Measurements from ENCODE around the gene SPOCD1.

Gene SPOCD1

DNA sequence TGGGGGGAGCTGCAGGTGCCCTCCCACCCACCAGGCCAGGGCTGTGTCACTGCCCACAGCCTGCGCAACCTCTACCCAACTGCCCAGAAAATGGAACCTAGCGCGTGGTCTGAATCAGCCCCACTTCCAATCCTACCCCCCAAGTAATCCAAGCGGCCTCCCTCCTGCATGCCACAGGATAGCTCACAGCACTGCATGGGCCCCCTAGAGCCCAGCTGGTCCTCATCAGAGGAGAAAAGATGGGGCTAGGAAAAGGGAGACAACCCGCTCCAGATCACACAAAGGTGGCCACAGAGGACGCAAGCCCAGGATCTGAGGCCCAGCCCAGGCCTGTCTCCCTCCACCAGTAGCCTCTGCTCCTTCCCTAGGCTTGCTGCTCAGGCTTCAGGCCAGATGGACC, 57.8 kb downstream of the SPOCD1 start:
- TF ChIP-seq POLR2AphosphoS5 (IDR thresholded peaks at IDR 0.05; ENCODE audit: low read depth): no peak
- TF ChIP-seq, protein P1, sequence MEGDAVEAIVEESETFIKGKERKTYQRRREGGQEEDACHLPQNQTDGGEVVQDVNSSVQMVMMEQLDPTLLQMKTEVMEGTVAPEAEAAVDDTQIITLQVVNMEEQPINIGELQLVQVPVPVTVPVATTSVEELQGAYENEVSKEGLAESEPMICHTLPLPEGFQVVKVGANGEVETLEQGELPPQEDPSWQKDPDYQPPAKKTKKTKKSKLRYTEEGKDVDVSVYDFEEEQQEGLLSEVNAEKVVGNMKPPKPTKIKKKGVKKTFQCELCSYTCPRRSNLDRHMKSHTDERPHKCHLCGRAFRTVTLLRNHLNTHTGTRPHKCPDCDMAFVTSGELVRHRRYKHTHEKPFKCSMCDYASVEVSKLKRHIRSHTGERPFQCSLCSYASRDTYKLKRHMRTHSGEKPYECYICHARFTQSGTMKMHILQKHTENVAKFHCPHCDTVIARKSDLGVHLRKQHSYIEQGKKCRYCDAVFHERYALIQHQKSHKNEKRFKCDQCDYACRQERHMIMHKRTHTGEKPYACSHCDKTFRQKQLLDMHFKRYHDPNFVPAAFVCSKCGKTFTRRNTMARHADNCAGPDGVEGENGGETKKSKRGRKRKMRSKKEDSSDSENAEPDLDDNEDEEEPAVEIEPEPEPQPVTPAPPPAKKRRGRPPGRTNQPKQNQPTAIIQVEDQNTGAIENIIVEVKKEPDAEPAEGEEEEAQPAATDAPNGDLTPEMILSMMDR (IDR thresholded peaks at IDR 0.05; ENCODE audit: insufficient read depth, low read length): no peak
- H3K27me3 ChIP-seq (ENCODE audit: insufficient read depth, poor library complexity, severe bottlenecking): peaks cover 37% of the 10 kb centered on the region
- DNase-seq (ENCODE audit: low read depth in 1 of 2, low spot score in 1 of 2): no peak
- H3K4me3 ChIP-seq (replicated peaks; ENCODE audit: insufficient read depth, low read length): no peak overlapping the region
- no peak overlapping the region for H3K27ac ChIP-seq (replicated peaks)

DNA sequence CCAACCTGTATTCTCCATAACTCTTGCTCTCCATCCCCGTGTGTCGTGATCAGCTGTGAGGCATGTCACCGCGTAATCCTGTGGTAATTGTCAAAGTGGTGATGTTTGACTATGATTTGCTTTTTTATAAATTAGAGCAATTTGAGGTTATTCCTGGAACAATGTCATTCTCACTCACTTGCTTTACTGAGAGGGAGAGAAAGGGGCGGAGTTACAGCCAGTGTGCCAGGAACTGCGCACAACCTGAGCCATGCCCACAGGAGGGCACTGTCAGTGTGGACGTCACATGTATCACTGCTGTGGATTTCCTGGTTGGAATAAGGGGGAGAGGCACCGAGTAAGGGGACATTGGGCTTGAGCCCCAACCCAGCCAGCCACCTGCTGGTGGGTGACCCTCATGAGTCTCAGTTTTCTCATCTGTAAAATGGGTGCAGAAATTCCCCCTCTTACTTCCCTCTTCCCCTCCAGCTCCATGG, 58.6 kb downstream of the SPOCD1 start:
- H3K27me3 ChIP-seq (ENCODE audit: insufficient read depth, poor library complexity, severe bottlenecking): peaks cover 33% of the 10 kb centered on the region
- no peak overlapping the region for H3K27ac ChIP-seq (replicated peaks)
- no peak for DNase-seq (ENCODE audit: low read depth in 1 of 2, low spot score in 1 of 2)
- H3K4me3 ChIP-seq (replicated peaks; ENCODE audit: insufficient read depth, low read length): no peak overlapping the region
- no peak for TF ChIP-seq POLR2AphosphoS5 (IDR thresholded peaks at IDR 0.05; ENCODE audit: low read depth)
- TF ChIP-seq, protein P1 (IDR thresholded peaks at IDR 0.05; ENCODE audit: insufficient read depth, low read length): no peak
- TF ChIP-seq SPI1 (IDR thresholded peaks at IDR 0.05; ENCODE audit: borderline replicate concordance, low read depth): no peak
- no peak for TF ChIP-seq GABPA (IDR thresholded peaks at IDR 0.05; ENCODE audit: low read depth)
- TF ChIP-seq, protein P2, sequence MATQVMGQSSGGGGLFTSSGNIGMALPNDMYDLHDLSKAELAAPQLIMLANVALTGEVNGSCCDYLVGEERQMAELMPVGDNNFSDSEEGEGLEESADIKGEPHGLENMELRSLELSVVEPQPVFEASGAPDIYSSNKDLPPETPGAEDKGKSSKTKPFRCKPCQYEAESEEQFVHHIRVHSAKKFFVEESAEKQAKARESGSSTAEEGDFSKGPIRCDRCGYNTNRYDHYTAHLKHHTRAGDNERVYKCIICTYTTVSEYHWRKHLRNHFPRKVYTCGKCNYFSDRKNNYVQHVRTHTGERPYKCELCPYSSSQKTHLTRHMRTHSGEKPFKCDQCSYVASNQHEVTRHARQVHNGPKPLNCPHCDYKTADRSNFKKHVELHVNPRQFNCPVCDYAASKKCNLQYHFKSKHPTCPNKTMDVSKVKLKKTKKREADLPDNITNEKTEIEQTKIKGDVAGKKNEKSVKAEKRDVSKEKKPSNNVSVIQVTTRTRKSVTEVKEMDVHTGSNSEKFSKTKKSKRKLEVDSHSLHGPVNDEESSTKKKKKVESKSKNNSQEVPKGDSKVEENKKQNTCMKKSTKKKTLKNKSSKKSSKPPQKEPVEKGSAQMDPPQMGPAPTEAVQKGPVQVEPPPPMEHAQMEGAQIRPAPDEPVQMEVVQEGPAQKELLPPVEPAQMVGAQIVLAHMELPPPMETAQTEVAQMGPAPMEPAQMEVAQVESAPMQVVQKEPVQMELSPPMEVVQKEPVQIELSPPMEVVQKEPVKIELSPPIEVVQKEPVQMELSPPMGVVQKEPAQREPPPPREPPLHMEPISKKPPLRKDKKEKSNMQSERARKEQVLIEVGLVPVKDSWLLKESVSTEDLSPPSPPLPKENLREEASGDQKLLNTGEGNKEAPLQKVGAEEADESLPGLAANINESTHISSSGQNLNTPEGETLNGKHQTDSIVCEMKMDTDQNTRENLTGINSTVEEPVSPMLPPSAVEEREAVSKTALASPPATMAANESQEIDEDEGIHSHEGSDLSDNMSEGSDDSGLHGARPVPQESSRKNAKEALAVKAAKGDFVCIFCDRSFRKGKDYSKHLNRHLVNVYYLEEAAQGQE (IDR thresholded peaks at IDR 0.05; ENCODE audit: insufficient replicate concordance, low read depth): no peak

DNA sequence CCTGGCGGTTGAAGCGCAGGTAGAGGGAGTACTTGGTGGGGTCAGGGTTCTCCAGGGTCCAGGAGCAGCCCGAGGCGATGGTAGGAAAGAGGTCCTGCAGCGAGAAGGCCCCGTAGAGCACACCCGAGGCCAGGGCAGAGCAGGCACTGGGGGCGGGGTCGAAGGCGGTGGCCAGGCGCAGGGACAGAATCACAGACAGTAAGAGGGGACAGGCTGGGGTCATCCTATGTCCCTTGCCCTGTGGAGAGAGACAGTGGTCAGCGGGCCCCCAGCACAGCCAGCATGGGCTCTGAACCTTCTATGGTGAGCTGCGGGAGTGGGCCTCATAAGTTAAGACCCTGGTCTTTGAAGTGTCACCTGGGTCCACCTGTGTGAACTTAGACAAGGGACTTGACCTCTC, 59.2 kb downstream of the SPOCD1 start:
- no peak overlapping the region for H3K27ac ChIP-seq (replicated peaks)
- H3K4me3 ChIP-seq (replicated peaks; ENCODE audit: insufficient read depth, low read length): no peak overlapping the region
- no peak for DNase-seq (ENCODE audit: low read depth in 1 of 2, low spot score in 1 of 2)
- no peak for TF ChIP-seq POLR2AphosphoS5 (IDR thresholded peaks at IDR 0.05; ENCODE audit: low read depth)
- TF ChIP-seq, protein P2 (IDR thresholded peaks at IDR 0.05; ENCODE audit: insufficient replicate concordance, low read depth): no peak
- no peak for TF ChIP-seq SPI1 (IDR thresholded peaks at IDR 0.05; ENCODE audit: borderline replicate concordance, low read depth)
- TF ChIP-seq, protein P1 (IDR thresholded peaks at IDR 0.05; ENCODE audit: insufficient read depth, low read length): no peak
- no peak for TF ChIP-seq GABPA (IDR thresholded peaks at IDR 0.05; ENCODE audit: low read depth)
- peaks cover 29% of the 10 kb centered on the region for H3K27me3 ChIP-seq (ENCODE audit: insufficient read depth, poor library complexity, severe bottlenecking)

DNA sequence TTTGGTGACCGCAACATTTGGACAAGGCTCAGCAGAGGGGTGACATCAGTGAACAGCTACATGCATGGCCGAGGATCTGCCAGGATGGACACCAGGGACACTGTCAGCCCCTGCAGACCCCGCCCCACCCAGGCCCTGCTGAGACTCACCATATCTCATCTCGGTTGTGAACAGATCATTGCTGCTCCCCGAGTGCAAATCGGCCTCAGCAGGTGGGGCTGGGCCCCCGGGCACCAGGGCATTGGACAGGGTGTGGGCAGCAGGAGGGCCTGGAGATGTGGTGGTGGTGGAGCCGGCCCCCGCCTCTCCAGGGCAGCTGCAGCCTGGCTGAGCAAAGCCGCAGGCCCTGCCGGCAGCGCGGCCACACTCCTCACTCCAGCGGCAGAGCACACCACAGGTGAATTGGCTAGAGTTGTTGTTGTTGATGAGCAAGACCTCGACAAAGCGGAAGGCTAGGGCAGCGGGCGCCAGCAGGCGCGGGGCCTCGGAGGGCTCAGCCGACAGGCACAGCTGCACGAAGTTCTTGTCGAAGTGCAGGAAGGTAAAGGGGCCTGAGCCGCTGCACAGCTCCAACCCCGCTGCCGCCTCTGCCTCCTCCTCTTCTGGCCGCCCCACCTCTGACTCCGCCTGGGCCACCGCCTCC, 59.9 kb downstream of the SPOCD1 start:
- Histone ChIP-seq H3K27ac (replicated peaks) (no peak overlapping the region), H3K27me3 (ENCODE audit: insufficient read depth, poor library complexity, severe bottlenecking) (peaks cover 23% of the 10 kb centered on the region), H3K4me3 (replicated peaks; ENCODE audit: insufficient read depth, low read length) (no peak overlapping the region)
- TF ChIP-seq, protein P2 (IDR thresholded peaks at IDR 0.05; ENCODE audit: insufficient replicate concordance, low read depth): no peak
- TF ChIP-seq, protein P1 (IDR thresholded peaks at IDR 0.05; ENCODE audit: insufficient read depth, low read length): no peak
- TF ChIP-seq GABPA (IDR thresholded peaks at IDR 0.05; ENCODE audit: low read depth) (no peak), SPI1 (IDR thresholded peaks at IDR 0.05; ENCODE audit: borderline replicate concordance, low read depth) (no peak), POLR2AphosphoS5 (IDR thresholded peaks at IDR 0.05; ENCODE audit: low read depth) (no peak)
- DNase-seq (ENCODE audit: low read depth in 1 of 2, low spot score in 1 of 2): no peak

Data from HL-60 (cell line).